ENCODE measurements around the gene SLC39A11. TPM values are rescaled to one million over a fixed set of nuclear protein-coding genes. Genes with fewer than 3 reads are reported as not detected.

Gene SLC39A11
- polyA plus RNA-seq, 1 of the 3 experiments (the other 2 are of a cell fraction), result 23.5 TPM

- TF ChIP-seq TAF1 (IDR thresholded peaks at IDR 0.05; ENCODE audit: borderline replicate concordance, low read depth, low read length) (no peak), RFX5 (IDR thresholded peaks at IDR 0.05; ENCODE audit: low read length) (no peak), YY1 (IDR thresholded peaks at IDR 0.05; ENCODE audit: low read depth) (no peak), CTCF (IDR thresholded peaks at IDR 0.05) (no peak), MEF2A (IDR thresholded peaks at IDR 0.05; ENCODE audit: borderline replicate concordance, low read depth) (no peak), JUND (IDR thresholded peaks at IDR 0.05) (no peak), REST (IDR thresholded peaks at IDR 0.05; ENCODE audit: low read depth, low read length) (no peak), SMC3 (IDR thresholded peaks at IDR 0.05; ENCODE audit: low read depth, low read length) (no peak), IRF3 (IDR thresholded peaks at IDR 0.05; ENCODE audit: low read depth, low read length) (no peak), TCF12 (IDR thresholded peaks at IDR 0.05) (no peak), GATA2 (CRISPR knock-in tag; IDR thresholded peaks at IDR 0.05) (no peak), PBX3 (IDR thresholded peaks at IDR 0.05) (no peak), RAD21 (IDR thresholded peaks at IDR 0.05; ENCODE audit: low read length) (no peak), SIN3A (IDR thresholded peaks at IDR 0.05; ENCODE audit: borderline replicate concordance, low read depth, low read length) (no peak)
- no peak overlapping the region for H3K4me3 ChIP-seq (ENCODE audit: low read depth in 2 of 2, low read length in 1 of 2)
- no peaks in the 10 kb centered on the region for H3K27me3 ChIP-seq (ENCODE audit: insufficient read depth)
- no peak for DNase-seq
- peaks cover 23% of the 10 kb centered on the region for H3F3A ChIP-seq (replicated peaks; ENCODE audit: insufficient read depth)
- no peak overlapping the region for H3K4me2 ChIP-seq
- H3K36me3 ChIP-seq (replicated peaks in 1 of 2; ENCODE audit: control insufficient read depth in 1 of 2, insufficient read depth in 2 of 2, low read length in 1 of 2), result no peaks in the 10 kb centered on the region
- H3K27ac ChIP-seq (ENCODE audit: low read depth in 2 of 2, low read length in 1 of 2), result no peak overlapping the region
- no peak overlapping the region for H3K9ac ChIP-seq
- ChIA-PET CTCF (interaction anchor here (2.4 kb wide), 1 partner anchor 337 kb away, joined by 8 read pairs; no protein-coding TSS in a partner anchor), POLR2A (no interaction called here)
- no peaks in the 10 kb centered on the region for H4K20me1 ChIP-seq (ENCODE audit: insufficient read depth)
- H2AFZ ChIP-seq (ENCODE audit: low read depth), result no peak overlapping the region
- no peaks in the 10 kb centered on the region for H3K9me3 ChIP-seq
- H3K4me1 ChIP-seq (ENCODE audit: control insufficient read depth in 1 of 2, insufficient read depth in 2 of 2, low read depth in 1 of 2, low read length in 1 of 2), result peaks cover 17 to 34% of the 10 kb centered on the region in 2 experiments
- 94% methylated on average over 3 of the region's 3 CpGs for WGBS (ENCODE audit: low lambda C conversion rate)
- no peaks in the 10 kb centered on the region for H3K79me2 ChIP-seq (ENCODE audit: insufficient read depth)
- no peaks in the 10 kb centered on the region for H3K9me2 ChIP-seq
Observed at GRCh38 chr17:73065376-73065775, 27.1 kb downstream of the SLC39A11 start.
